HG03175 (cell line): Measurements from ENCODE around the gene CYB5R3.
"Not testable (repeated sequence)": the region's sequence is repeated elsewhere in the genome, so short reads cannot be mapped to it uniquely, and the experiment has no call there.

Experiments used
- ATAC-seq: cut with Tn5 transposase; IDR thresholded peaks from one replicate; pipeline ENCODE4 v1.9.1; 2021; ENCODE audit warnings: mild to moderate bottlenecking, moderate library complexity; ENCODE audit not compliant: unreplicated experiment

CYB5R3 gene

DNA sequence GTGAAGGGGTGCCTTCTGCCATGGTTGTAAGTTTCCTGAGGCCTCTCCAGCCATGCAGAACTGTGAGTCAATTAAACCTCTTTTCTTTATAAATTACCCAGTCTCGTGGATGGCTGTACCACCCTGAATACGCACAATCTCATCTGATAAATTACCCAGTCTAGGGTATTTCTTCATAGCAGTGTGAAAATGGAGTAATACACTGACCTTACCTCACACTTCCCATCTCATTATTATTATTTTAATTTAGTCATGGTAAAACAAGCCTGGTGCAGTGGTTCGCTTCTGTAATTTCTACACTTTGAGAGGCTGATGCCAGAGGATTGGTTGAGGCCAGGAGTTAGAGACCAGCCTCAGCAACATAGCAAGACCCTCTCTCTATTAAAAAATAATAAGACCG lies 30.5 kb upstream of the CYB5R3 start:
- ATAC-seq: no peak

DNA sequence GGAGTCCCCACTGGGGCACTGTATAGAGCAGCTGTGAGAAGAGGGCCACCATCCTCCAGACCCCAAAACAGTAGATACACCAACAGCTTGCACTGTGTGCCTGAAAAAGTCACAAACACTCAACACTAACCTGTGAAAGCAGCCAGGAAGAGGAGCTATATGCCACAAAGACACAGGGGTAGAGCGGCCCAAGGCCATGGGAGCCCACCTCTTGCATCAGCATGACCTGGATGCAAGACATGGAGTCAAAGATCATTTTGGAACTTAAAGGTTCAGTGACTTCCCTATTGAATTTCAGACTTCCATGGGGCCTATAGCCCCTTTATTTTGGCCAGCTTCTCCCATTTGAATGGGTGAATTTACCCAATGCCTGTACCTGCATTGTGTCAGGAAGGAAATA lies 29.7 kb upstream of the CYB5R3 start:
- ATAC-seq: no peak

DNA sequence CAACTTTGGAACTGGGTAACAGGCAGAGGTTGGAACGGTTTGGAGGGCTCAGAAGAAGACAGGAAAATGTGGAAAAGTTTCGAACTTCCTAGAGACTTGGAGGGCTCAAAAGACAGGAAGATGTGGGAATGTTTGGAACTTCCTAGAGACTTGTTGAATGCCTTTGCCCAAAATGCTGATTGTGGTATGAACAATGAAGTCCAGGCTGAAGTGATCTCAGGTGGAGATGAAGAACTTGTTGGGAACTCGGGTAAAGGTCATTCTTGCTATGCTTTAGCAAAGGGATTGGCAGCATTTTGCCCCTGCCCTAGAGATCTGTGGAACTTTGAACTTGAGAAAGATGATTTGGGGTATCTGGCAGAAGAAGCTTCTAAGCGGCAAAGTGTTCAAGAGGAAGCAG lies 28.7 kb upstream of the CYB5R3 start:
- ATAC-seq: not testable (repeated sequence)

DNA sequence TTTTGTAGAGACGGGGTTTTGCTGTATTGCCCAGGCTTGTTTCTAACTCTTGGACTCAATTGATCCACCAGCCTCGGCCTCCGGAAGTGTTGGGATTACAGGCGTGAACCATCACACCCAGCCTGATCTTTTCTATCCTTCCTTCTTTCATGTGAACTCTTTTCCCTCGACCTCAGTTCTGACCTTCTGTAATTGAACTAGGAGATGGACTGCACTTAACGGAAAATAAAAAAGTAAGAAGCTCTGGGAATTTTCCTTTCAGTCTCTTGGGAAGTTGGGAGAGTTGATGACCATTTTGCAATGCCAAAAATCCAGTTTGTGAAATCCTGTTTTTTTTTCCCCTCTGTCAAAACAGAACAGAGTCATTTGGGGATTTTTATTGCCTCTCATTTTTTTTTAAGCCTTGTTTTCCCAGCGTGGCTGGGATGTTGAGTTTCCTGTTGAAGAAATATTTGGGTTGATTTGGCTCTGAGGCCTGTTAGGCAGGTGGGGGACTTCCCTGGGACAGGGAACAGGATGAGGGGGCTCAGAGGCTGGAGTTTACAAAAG lies 26.9 kb upstream of the CYB5R3 start:
- ATAC-seq: no peak

DNA sequence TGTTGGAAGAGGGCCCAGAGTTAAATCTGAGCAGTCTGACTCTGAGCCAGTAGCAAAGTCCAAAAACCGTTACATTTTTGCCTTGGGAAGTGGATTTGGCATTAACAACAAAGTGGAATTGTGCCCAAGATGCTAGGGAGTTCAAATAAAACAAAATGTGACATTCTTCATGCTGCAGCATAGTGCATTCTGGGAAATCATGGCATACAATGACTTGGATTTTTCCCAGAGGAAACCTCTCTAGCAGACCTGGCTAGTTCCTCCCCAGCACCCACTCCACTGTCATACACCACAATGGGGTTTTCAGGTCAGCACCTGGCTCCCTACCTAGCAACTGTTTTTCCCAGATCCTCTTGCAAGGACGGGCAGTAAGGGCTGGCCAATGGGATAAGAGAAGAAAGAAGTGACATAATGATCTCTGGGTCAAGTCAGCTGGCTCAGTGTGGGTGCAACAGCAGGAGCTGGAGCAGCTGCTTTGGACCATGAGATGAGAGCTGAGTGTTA lies 24.8 kb upstream of the CYB5R3 start:
- ATAC-seq: no peak

DNA sequence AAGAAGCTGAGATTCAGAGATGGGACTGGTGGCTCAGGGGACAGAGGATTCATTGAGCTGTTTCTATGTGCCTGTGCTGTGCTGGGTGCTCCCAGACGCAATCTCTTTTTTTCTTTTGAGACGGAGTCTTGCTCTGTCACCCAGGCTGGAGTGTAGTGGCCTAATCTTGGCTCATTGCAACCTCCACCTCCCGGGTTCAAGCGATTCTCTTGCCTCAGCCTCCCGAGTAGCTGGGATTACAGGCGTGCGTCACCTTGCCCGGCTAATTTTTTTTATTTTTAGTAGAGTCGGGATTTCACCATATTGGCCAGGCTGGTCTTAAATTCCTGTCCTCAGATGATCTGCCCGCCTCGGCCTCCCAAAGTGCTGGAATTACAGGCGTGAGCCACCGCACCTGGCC lies 23.9 kb upstream of the CYB5R3 start:
- not testable (repeated sequence) for ATAC-seq

DNA sequence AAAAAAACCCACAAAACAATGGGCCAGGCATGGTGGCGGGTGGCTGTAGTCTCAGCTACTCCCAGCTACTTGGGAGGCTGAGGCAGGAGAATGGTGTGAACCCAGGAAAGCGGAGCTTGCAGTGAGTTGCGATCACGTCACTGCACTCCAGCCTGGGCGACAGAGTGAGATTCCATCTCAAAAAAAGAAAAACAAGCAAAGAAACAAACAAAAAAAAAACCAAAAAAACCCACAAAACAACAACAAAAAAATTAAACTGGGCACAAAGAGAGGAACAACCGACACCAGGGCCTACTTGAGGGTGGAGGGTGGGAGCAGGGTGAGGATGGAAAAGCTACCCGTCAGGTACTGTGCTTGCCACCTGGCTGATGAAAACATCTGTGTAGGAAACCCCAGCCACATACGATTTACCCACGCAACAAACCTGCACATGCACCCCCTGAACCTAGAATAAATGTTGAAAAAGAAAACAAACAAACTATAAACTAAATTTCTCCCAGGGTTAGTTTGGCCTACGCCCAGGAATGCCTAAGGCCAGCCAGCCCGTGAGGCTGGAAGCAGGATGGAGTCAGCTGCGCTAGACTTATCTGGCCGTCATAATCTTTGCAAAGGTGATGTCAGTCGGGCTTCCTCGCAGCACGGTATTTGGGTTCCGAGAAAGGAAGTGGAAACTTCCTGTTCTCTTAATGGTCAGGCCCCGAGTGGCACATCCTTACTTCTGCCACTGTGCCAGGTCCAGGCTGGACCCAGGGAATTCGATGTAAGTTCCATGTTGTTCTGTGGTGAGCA lies 21.9 kb upstream of the CYB5R3 start:
- ATAC-seq: no peak

DNA sequence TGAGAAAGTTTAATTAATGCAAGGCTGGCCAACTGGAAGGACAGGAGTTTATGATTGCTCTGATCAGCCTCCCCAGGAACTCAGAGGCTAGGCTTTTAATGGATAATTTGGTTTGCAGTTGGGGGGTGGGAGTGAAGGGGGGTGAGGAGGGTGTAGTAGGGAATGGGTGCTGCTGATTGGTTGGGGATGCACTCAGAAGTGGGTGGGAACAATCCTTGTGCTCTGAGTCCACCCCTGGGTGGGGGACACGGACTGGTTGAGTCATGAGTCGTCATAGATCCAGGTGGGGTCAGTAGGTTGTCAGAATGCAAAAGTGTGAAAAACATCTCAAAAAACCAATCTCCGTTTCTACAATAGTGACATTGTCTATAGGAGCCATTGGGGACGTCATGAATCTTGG lies 20.9 kb upstream of the CYB5R3 start:
- ATAC-seq: no peak

DNA sequence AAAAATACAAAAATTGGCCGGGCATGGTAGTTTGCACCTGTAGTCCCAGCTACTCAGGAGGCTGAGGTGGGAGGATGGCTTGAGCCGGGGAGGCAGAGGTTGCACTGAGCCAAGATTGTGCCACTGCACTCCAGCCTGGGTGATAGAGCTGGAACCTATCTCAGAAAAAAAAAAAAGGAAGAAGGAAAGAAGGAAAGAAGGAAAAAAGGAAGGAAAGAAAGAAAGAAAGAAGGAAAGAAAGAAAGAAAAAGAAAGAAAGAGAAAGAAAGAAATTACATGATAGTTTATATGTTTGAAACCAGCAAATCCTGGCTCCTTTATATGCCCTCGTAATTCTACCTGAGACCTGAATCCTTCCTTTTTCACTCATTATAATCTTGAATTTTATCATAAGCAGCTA lies 17.2 kb upstream of the CYB5R3 start:
- ATAC-seq: not testable (repeated sequence)

DNA sequence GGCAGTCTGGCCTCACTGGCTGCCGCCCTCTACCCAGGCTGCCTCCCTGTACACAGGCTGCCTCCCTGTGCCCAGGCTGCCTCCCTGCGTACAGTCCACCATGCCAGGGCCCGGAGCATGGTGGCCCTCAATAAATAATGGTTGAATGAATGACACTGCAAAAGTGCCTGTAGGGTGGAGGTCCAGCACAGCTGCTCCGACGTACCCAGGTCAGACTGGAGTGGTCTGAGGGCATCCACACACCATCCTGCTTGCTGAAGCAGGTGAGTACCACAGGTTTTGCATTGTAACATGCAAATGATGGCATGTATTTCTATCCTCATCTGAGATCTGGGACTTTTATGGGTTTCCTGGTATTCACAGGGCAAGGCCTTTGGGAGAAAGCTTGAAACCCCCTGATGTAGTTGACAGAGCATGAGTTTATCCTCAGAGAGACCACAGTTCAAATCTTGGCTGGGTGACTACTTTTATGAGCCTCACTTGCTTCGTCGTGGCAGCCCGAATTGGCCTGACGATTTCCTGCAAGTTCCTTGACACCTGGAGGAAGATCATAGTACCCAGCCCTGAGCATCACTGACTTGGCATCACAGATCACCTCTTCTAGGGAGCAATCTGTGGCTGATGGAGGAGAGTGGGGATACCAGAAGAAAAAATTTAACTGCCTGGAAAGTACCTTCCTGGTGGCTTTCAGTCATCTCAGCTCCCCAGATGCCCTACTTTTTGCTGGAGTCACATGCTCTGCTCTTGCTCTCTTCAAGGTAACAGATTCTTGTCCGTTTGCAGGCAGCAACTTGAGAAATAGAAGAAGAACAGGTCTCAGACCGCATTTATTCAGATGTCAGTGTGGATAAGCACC lies 16.0 kb upstream of the CYB5R3 start:
- ATAC-seq: no peak

DNA sequence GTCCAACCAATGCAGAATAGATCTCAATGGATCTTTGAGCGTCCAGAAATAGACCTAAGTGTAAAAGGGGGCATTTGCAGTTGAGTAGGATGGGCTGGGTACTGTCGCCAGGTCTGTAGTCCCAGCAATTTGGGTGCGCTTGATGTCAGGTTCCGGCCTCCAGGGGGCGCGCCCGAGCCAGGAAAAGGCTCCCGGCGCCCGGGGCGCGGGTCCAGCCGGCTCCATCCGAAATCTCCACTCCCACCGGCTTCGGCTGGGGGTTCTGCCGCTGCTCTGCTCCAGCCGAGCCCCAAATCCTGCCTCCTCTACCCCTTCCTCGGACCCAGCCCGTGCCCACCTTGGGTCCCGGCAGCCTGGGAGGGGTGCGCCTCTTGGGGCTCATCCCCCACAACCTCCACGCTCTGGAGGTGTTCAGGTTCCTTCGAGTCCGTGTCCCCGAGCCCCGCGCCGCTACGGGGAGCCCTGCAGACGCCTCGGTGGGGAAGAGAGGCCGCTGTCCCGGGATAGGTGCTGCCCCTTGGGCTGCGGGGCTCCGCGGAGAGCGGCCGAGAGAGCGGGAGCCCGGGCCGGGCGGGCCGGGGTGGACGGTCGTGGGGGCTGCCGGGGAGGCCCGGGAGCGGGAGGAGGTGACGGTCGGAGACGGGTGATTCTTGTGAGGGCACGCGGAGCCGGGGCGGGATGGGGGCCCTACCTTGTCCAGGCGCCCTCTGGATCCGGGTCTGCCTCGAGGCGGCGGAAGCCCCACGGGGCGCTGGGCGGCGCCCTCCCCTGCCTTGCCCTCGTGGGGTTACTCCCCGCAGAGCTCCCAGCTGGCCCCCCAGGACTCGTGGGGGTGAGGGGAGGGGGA lies 13.0 kb upstream of the CYB5R3 start:
- no peak for ATAC-seq

DNA sequence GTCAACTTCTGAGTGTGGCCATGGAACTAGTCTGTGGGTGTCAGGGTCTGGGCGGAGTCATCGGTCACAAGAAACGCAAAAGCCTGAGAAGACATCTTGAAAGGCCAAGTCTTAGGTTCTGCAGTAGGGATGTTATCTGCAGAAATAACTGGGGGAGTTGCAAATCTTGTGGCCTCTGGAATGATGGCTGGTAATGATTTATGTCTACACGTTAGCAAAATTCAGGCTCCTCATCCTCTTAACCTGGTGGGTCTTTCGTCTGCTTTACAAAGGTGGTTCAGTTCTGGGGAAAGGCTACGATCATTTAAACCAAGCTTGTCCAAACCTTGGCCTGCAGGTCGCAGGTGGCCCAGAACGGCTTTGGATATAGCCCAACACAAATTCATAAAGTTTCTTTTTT lies 7.4 kb upstream of the CYB5R3 start:
- no peak for ATAC-seq

DNA sequence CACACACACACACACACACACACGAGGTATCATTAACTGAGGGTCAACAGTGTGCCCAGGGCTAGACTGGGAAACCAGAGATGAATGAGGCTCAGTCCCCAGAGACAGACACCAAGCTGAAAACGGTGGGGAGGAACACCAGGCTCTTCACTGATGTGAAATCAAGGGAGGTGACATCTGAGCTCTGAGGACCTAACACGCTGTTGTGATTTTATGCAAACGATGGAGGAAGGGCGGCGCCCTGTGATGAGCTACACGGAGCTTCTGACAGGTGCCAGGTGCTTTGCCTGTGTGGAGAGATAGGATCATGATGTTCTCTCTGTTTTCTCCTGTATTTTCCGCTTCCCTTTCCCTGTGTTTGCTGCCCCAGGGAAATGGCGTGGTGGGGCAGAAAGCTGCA lies 6.5 kb upstream of the CYB5R3 start:
- ATAC-seq: peak; percentile 57

DNA sequence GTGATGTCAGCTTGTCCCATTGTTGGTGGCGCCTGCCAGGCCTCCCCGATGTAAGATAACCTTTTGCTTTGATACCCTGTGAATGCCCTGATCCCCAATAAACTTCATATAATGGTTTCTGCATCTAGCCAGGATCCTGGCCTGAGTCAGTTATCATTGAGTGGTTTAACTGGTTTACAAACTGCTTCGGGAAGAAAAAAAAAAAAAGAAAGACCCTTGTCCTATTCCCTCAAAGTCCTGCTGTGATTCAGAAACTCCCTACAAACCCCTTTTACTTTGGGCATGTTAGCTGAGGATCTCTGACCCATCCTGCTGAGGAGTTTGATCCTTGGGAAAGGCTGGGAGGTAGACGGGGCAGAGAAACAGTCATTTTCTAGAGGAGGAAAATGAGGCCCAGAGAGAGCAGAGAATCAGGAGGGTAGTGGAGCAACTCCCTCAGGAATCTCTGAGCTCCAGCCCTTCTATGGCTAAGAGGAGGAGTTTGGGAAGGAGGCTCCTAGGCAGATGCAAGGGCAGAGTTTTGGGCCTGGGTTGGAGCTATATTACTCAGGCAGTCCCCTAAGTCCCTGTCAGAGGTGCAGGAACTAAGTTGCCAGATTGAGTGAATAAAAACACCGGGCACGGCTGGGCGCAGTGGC lies 5.4 kb upstream of the CYB5R3 start:
- no peak for ATAC-seq

DNA sequence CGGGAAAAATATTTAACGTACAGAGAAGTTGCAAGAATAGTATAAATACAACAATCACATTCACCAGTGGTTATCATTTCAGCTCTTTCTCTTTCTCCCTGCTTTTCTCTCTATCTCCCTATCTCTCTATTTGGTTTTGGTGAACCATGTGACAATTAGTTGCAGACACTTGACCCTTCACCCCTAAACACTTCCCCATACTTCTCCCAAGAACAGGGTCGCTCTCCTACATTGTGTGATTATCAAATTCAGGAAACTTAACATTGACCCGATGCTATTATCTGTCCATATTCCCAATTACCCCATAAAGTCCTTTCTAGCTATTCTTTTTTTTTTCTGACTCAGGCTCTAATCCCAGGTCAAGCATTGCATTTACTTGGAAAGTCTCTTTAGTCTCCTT lies 4.8 kb upstream of the CYB5R3 start:
- ATAC-seq: no peak

DNA sequence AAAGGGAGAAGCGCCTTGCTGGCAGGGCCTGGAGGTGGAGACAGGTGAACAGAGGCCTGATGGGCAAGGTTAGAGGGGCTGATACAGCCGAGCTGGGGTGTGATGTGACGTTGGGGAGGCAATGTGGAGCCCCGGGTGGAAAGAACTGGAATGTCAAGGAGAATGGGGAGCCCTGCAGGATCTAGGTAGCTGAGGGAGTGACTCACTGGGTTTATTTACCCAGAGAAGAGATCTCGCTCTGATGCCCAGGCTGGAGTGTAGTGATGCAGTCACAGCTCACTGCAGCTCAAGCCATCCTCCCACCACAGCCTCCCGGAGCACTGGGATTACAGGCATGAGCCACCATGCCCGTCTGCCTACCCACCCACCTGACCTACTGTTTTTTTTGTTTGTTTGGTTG lies 1.9 kb upstream of the CYB5R3 start:
- no peak for ATAC-seq

DNA sequence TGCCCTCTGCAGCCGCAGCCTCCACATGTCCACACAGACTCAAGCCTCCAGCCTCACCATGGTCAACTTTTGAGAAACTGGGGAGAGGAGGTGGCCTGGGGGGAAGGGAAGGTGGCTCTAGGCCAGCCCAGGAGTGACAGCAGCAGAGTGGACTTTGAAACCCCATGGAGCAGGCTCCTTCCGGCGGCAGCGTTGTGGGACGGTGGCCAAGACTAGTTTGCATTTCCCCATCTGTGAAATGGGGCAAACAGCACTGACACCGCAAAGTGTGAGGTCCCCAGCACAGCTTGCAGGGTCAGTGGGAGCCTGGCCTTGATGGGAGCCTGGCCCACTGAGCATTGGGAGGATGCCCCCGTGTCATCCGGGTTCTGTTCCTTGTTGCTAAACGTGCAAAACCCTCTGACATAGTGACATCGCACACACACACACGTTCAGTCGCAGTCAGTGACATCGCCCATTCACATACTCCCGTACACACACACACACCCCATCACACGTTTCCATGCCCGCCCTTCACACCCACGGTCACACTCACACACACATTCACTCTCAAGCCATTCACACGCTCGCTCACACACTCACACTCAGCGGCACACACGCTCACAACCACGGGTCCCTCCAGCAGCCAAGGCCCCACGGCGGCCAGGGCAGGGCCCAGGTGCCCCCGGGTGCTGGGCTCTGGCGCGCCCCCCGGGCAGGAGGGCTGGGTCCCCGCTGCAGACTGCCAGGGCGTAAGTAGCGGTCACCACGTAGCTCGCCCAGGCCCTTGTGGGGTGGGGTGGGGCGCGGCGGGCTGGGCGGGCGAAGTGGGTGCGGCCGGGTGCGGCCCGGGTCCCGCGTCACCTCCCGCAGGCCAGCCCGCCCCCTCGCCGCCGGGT lies 585 bp downstream of the CYB5R3 start:
- peak; percentile 43 for ATAC-seq

DNA sequence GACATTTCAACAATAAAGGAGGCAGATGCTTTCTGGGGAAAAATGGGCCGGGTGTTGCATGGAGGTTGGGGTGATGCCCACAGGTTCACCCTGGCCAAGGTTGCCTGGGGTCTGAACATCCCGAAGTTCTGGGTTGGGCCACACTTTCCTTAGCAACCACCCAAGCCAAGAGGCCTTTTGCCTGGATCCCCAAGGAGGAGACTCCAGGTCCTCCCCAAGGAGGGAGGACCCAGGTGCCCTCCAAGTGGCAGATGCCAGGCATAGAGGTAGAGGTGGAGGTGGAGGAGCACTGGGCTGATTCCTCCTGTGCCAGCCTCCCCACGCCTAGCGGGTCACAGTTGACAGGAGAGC lies 1.2 kb downstream of the CYB5R3 start:
- ATAC-seq: no peak
